Stimulated activated CD4-positive, alpha-beta T cell treated with anti-CD3 and anti-CD28 coated beads, Interleukin-12 subunit alpha, Interleukin-12 subunit beta, amount 100 ng/mL, for 24 hours (primary cell): Measurements from ENCODE around the gene ABCA9.

ENCODE experiments used
- DNase-seq, 2 experiments: peaks; one replicate each; pipeline ENCODE4 v3.0.0-alpha.2; 2020; ENCODE audit warnings: low read depth in 2 of 2

Gene ABCA9

DNA sequence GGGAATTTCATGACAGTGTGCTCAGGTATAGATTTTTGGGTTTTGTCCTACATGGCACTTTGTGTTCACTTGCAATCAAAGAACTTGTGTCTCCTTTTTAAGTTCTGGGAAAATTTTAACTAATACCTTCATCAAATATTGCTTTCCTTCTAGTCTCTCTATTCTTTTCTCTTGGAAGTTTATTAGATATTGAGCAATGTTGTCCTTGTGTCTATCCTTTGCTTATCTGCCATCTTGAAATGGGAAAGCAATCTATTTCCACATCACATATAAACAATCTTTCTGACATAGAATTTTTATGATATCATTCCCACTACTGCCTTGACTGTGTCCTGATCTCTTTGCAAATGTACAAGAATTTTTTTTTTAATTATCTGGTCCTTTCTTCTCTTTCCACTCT lies 4.4 kb upstream of the ABCA9 start:
- no peak for DNase-seq

DNA sequence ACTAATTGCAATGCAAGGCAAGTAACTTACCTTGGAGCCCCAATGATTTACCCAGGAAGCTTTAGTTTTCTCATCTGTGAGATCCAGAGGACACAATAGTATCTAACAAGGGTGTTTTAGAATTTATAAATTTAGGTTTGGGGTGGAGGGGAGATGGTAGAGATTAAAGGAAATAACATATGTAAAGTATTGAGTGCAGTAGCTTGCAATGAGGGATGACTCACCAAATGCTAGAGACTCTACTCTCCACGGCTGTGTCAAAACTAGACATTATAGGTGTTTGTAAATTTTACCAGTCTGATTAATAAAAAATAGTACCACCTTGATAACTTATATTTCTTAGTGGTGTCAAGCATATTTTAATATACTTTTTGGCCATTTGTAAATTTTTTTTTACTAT lies 3.7 kb upstream of the ABCA9 start:
- no peak for DNase-seq

DNA sequence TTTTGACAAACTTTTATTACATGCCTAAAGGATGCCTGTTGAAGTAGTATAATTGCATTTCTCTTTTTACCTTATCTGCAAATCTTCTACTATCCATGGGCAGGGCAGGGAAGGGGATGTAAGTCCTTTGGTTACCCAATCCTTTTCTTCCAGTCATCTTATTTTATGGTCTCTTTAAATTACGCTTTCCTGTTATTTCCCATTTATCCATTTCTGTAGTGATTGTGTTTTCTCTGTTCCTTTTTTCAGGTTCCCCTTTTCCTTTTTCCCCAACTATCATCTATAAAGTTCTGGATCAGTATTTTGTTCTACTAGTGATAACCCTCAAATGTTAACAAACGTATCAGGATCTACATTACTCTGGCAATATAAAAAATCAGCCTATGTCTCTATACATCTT lies 3.3 kb upstream of the ABCA9 start:
- DNase-seq = no peak

DNA sequence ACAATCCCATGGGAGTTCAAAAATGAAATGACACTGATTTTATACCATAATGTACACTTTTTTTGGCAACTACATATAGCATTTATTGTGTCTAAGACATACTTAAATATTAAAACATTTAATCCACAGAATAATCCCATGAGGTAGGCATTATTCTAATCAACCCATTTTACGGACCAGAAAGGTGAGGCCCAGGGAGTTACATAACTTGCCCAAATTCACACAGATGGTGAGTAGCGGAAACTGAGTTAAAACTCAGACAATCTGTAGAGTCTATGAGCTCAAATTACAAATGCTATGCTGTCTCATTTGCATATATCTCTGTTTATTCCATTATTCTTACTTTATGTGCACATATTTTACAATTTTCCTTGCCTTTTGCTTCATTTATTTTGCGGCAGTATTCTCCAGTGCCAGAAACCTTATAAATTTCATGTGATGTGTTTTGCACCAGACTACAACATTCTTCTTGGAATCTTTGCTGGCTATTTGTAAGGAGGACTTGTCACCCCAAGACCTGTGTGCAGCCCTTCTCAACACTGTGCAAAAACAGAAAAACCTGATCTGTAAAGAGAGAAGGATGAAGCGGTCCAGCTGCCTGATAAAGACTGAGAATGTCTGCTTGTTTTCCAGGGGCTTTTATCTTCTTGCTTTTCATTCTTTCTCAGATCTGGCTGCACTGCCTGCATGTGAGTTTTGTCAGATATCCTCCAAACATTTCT lies 2.3 kb upstream of the ABCA9 start:
- no peak for DNase-seq

DNA sequence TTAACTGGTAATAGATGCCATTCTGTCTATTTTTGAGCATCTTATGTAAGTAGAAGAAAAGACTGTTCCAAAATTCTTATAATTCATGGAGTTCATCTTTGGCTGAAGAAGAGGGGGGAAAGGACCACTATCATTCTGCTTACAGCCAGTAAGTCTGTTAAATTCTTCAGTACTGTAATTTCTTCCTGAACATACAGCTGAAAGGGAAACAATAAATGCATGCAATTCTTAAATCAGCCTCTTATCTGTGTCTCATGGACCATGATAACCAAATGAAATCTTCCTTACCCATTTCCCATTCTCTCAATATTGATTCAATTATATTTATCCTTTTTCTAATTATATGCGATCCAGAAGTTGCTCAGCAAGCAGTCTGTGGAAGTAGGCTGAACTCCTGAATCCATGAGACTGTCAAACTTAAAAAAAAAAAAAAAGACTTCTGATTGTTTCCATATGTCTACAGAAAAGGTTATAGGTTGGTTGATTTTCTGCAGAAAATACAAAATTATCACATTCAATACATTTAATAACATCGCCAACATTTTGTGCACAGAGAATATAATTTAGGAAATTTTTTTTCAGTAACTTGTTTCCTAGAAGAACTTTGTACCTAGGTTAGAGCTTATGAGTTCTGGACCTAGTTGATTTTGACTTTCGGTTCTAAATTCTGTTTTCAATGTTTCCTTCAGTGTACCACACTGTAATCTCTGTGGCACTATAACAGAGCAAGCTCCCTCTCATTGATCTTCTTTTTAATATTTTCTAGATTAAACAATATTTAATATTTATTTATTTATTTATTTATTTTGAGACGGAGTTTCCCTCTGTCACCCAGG lies 1.2 kb upstream of the ABCA9 start:
- no peak for DNase-seq

DNA sequence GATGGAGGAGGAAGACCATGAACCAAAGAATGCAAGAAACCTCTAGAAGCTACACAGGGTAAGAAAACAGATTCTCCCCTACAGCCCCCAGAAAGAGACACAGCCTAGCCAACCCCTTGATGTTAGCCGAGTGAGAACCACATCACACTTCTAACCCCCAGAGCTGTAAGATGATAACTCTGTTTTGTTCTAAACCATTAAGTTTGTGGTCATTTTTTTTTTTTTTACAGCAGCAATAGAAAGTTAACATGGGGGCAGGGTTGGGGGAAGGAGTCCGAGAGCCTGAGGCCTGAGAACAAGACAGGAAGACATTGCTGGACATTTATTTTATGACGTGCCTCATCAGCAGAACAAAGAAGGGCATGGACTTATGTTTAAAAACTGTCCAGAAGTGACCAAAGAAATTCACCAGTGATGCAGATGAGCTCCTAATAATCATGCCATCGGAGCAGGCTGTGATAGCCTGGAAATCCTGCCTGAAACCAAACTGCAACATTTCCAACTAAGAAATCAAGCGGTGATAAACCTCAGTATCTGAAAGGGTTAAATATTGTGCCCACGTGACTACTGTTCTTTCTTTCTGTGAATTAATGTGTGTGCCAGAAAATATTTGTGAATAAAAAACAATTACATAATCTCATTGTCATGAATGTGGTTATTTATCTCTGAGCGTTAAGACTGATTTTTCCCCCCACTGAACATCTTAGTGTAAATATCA lies 1.1 kb downstream of the ABCA9 start:
- DNase-seq = no peak

DNA sequence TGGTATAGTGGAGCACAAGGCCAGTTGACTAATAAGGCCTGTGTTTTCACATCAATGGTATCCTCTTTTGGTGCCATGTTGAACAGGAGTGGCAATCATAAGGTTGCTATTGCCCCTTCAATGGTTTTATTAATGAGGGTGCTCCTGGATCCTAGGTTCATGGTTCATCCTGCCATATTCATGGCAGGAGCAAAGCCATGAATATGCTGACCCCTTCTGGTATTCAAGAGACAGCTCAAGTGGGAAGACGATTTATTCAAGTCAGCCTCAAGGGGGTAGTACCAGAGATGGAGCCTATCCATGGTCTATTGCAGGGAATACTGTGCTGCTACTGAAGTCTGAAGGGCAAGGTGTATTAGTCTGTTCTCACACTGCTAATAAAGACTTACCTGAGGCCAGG lies 2.6 kb downstream of the ABCA9 start:
- DNase-seq = no peak

DNA sequence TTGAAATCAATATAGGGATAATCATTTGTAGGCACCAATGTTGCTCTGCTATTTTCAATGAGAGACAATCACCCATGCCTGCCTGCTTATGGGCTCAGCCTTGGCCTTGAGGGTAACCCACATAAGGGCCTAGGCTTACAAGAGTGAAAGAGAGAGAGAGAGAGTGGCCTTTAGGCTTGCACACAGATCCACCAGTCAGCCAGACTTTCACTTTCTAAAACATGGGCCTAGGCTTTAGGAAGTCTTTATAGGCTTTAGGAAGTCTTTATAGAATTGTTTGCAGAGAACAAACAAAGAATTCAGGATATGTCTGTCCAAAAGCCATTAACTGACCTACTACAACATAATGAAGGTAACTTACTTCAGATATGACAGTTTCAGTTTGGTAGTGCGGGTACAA lies 3.4 kb downstream of the ABCA9 start:
- no peak for DNase-seq

DNA sequence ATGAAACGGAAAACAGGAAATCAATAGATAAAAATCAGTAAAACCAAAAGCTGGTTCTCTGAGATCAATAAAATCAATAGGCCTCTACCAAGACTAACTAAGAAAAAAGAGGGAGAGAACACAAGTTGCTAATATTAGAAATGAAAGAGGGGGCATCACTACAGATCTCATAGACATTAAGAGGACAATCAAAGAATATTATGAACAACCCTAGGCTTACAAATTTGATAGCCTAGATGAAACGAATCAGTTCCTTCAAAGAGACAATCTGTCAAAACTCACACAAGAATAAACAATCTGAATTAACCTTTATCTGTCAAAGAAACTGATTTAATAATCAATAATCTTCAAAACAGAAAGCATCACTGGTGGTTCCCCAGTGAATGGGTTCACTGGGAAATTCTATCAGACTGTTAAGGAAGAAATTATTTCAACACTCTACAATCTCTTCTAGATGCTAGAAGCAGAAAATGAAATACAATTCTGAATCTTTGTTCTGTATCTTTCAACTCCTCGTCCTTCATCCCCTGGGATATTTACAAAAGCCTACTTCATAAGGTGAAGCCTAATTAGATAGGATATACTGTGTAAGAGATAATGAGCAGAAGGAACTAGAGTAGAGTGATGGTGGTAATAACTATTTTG lies 4.4 kb downstream of the ABCA9 start:
- no peak for DNase-seq

DNA sequence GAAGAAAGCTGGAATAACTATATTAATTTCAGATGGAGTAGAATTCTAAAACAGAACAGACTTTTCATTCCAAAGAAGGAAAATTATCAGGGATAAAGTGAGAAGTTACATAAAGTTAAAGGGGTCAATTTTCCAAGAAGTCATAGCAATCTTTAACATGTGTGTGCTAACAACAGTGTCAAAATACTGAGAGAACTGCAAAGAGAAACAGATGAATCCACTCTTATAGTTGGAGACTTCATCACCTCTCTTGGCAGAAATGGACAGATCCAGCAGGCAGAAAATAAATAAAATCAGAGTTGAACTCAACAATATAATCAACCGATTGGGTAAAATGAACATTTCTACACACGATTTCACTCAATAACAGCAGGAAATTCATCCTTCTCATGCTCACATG lies 5.4 kb downstream of the ABCA9 start:
- no peak for DNase-seq

DNA sequence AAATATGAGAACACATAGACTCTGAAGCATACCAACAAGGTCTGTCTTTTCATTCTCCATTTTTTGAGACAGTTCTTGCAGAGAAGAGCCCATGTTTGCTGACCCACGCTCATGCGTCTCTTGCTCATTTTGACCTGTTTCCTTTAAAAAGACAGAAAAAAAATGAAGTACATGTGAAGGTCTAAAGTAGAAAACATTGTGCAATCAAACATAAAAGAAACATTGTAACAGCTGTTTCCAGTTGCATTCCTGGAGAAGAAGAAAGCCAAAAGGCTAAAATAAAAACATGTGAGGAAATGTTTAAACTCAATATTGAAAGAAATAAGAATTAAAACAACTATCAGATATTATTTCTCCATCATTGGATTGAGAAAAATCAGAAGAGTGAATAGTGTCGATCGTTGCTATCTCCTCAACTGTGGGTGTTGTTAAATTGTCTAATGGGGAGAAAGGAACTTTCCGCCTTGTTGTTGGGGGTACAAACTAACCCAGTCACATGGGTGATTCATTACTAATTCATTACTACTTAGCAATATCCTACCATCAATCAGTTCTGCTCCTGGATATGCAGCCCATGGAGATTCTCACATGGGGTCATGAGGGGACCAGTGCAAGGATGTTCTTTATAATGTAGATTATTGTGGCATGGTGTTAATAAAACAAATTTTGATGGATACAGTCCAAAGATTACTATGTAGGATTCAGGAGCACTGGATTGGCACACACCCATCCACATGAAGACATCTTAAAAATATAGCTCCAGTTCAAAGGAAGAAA lies 9.5 kb downstream of the ABCA9 start:
- DNase-seq = no peak

DNA sequence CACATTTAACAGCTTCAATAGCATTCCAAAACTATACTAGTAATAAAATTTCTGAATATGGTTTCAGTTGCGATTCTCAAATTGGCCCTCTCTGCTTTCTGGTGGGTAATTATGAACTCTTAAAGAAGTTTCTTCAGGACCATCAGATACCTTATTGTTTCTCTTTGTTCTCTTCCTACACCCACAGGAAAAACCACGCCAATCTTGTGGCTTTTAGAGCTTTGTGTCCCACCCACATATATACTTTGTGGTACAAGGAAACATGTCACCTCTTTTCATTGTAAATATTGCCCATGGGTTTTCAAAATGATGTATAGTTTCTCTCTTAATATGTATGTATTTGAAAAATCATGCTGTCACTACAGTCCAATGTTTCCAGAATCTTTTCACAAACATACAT lies 12.1 kb downstream of the ABCA9 start:
- DNase-seq = no peak

DNA sequence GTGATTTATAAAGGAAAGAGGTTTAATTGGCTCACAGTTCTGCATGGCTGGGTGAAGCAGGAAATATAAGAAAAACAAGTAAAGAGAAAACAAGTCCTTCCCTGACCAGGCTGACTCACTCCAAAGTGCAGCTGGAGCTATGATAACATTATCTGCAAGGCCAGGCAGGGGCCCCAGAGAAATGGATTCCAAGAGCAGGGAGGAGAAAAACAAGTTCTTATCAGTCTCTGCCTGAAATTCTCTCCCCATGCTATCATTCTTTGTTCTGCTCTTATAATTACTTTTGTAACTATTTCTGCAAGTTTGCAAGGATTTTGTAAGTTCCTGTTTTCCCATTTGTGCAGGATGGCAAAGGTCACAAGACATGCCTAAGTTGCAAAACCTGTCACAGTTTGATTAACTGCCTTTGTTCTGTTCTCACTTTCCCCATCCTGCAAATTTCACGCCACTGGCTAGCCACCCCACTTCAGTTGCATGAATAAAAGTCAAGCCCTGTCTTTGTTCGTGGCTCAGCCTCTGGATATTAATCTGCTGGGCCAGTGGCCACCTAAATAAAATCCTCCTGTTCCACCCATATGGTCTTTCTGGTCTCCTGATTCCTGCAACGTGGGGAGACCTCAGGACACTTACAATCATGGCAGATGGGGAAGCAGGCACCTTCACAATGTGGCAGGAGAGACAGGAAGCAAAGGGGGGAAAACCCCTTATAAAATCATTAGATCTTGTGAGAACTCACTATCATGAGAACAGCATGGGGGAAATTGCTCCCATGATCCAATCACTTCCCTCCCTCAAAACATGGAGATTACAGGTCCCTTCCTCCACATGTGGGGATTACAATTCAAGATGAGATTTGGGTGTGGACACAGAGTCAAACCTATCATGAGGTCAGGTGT lies 13.1 kb downstream of the ABCA9 start:
- no peak for DNase-seq

DNA sequence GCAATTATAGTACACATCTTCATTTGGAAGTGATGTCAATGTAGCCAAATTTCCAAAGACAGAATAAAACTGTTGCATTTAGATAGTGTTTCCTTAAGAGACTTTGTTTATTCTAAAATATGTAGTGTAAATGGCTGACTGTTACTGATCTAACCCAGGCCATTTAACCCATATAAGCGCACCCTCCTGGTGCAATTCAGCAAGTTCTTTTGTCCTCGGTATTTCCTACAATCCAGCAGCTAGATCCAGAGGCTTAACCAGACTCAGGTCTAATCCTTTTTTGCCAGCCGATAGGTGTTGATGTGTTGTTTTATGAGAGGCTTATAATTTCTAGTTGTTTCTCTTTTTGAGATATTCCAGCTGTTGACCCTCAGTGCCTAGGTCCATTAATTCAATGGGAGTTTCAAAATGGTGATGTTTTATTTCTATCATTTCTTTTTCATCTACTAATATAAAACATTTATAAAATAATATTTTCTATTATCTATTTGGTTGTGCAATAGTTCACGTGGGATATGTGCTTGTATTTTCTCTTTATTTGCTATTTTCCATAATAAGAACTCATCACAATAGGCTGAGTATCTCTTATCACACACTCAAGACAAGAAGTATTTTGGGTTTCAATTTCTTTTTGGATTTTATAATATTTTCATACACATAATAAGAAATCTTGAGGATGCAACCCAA lies 14.5 kb downstream of the ABCA9 start:
- DNase-seq = no peak

DNA sequence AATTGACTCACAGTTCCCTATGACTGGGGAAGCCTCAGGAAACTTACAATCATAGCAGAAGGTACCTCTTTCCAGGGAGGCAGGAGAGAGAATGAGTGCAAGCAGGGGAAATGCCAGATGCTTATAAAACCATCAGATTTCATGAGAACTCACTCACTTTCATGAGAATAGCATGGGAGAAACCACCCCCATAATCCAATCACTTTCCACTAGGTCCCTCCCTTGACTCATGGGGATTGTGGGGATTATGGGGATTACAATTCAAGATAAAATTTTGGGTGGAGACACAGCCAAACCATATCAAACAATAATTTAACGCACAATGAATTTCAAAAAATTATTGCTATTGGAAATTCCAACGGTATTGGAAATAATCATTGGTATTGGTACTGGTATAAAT lies 15.1 kb downstream of the ABCA9 start:
- DNase-seq = no peak

DNA sequence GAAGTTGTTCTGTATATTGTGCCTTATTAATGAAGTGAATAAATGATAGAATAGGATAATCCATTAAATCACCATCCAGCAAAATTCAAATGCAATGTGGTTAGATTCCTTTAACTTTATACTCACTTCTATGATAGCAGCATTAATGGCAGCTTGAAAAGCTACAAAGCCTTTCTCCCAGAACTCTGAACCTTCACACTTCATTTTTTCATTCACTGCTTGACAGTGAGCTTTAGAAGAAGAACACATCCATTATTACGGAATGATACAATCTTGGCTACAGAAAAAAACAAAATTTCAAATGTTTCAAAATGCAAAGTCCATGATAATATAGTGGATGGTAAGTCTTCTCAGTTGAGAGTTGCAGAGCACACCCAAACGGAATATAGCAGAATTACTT lies 16.4 kb downstream of the ABCA9 start:
- DNase-seq = no peak

DNA sequence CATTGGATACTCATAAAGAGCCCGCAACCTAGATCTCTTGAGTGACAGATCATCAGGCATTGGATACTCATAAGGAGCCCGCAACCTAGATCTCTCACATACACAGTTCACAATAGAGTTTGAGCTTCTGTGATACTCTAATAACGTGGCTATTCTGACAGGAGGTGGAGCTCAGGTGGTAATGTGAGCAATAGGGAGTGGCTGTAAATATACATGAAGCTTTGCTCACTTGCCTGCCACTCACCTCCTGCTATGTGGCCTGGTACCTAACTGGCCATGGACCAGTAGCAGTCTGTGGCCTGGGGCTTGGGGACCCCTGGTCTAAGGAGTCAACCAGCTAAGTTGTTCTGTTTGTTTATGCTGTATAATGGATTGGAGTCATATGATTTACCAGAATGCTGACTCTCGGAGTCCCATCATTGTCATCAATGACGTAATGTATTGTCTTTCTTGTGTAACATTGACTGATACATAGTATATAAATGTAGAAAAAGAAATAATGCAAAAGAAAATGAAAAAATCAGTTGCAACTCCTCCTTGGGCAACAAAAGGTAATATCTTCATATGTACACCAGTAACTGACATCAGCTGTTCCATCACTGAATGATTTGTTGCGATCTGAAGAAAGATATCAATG lies 17.5 kb downstream of the ABCA9 start:
- DNase-seq = no peak

DNA sequence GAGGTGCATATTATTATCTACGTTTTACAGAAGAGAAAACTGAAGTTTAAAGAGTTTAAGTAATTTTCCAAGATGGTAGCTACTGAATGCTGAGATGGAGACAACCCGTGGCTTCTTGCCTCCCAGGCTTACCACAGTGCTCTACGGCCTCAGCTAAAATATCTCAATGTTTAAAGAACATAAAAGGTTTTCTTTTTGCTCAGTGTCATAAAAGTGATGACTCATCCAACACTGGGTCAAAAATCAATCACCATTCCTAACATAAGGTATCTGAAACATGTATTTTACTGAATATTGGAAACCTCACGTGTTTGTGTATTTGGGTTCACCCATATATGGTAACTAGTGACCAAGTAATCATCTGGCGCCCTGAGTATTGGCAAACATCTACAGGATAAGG lies 18.4 kb downstream of the ABCA9 start:
- DNase-seq = no peak

DNA sequence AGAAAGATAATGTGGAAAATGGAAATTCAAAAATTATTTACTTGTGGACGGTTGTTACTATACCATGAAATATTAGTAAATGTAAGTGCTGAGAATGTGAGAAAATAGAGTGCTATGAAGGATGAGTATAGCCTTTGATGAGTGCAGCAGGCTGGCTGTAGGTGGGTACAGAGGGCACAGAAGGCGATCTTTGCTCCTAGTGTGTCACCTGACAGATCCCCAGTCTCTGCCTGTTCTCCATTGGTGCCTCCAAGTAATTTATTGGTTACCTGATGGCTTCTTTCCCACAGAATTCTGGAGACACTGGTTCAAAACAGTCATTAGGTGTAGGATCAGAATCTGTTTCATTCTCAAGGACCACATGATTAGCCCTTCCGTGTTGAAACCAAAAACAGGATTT lies 28.9 kb downstream of the ABCA9 start:
- DNase-seq = no peak
